Loucy (cell line): ENCODE results near the gene DMC1.

ENCODE experiments used
- CTCF ChIP-seq: fragments of 200-600 bp; sonication (generic); conservative IDR thresholded peaks from 2 replicates; pipeline ENCODE4 v1.5.1; 2014; ENCODE audit warnings: mild to moderate bottlenecking, antibody characterized with exemption, low read length
- EZH2phosphoT487 ChIP-seq: fragments of 200-600 bp; IDR thresholded peaks from 2 replicates; pipeline ENCODE4 v1.6.1; 2018; ENCODE audit warnings: antibody characterized with exemption, mild to moderate bottlenecking, moderate library complexity, borderline replicate concordance

GRCh38 chr22:38490915-38491314 is 79.1 kb downstream of the DMC1 start:
- TF ChIP-seq CTCF (no peak), EZH2phosphoT487 (no peak)
